ENCODE measurements around the gene CCND1. TPM values are rescaled to one million over a fixed set of nuclear protein-coding genes. Genes with fewer than 3 reads are reported as not detected.

The CCND1 gene
- total RNA-seq, 1 experiment from 2014 or later, result 372 TPM

DNA sequence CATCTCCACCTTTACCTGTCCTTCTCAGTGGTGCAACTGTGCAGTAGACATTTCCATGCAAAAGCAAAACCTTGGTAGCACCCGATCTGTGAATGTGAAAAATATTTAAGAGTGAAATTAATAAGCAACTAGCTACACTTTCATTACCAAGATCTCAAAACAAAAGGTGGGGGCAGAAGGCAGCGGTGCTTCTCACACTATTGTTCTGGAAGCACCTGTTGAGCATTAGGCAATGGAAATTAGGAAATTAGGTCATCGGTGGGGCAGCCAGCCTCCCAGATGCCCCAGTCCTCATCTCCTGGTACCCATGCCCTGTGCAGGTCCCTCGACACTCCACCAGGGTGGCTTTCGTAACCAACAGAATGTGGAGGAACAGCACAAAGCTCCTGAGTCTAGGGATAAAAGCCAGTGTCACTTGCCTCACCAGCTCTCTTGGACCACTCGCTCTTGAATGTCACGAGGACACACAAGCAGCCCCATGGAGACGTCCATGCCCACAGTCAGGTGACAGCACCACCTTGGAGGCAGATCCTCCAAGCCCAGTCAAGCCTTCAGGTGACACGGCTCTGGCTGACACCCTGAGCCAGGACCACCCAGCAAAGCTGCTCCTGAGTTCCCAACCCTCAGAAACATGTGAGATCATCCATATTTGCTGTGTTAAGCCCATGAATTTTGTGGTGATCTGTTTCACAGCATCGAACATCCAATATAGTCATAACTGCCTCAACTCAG is 30.9 kb downstream of the CCND1 start:
- no peak overlapping the region for H4K5ac ChIP-seq (ENCODE audit: insufficient read length, low read depth, low read length)
- no peak overlapping the region for H3K4me2 ChIP-seq (ENCODE audit: insufficient read depth, insufficient read length, low read length)
- no peak overlapping the region for H3K14ac ChIP-seq (ENCODE audit: insufficient read depth, low read length)
- Mint-ChIP-seq H3K4me1 (peaks cover 10 to 19% of the 10 kb centered on the region in 2 experiments), H3K4me3 (no peak overlapping the region), H3K27me3 (ENCODE audit: low read depth) (no peaks in the 10 kb centered on the region), H3K9me3 (no peaks in the 10 kb centered on the region), H3K36me3 (ENCODE audit: insufficient read depth in 1 of 3, low read depth in 3 of 3) (peaks cover 6 to 47% (median 39%) of the 10 kb centered on the region in 3 experiments; a peak in 6 of 7 replicates), H3K27ac (no peak overlapping the region)
- no peak overlapping the region for H2BK15ac ChIP-seq (ENCODE audit: low read depth, low read length)
- no peak overlapping the region for H2AK5ac ChIP-seq (ENCODE audit: insufficient read length, low read length)
- H3K79me2 ChIP-seq (ENCODE audit: insufficient read depth, low read length), result peaks cover 10% of the 10 kb centered on the region; the same call in 1 of the 2 replicates
- no peak overlapping the region for H3T11ph ChIP-seq (ENCODE audit: low read length)
- H3K9ac ChIP-seq (ENCODE audit: extremely low read depth, insufficient read length, low read length), result no peak overlapping the region
- H3K23me2 ChIP-seq (ENCODE audit: insufficient read length, low read depth, low read length, poor library complexity, severe bottlenecking), result peaks cover 8% of the 10 kb centered on the region
- no peak overlapping the region for H2AFZ ChIP-seq (ENCODE audit: low read length)
- H2BK120ac ChIP-seq (ENCODE audit: low read depth, low read length, poor library complexity, severe bottlenecking), result no peak overlapping the region
- H4K20me1 ChIP-seq (ENCODE audit: control insufficient read depth, insufficient read depth, insufficient read length), result no peaks in the 10 kb centered on the region
- H4K8ac ChIP-seq (replicated peaks; ENCODE audit: insufficient read length, low read depth, low read length), result no peak overlapping the region
- TF ChIP-seq, protein P1, sequence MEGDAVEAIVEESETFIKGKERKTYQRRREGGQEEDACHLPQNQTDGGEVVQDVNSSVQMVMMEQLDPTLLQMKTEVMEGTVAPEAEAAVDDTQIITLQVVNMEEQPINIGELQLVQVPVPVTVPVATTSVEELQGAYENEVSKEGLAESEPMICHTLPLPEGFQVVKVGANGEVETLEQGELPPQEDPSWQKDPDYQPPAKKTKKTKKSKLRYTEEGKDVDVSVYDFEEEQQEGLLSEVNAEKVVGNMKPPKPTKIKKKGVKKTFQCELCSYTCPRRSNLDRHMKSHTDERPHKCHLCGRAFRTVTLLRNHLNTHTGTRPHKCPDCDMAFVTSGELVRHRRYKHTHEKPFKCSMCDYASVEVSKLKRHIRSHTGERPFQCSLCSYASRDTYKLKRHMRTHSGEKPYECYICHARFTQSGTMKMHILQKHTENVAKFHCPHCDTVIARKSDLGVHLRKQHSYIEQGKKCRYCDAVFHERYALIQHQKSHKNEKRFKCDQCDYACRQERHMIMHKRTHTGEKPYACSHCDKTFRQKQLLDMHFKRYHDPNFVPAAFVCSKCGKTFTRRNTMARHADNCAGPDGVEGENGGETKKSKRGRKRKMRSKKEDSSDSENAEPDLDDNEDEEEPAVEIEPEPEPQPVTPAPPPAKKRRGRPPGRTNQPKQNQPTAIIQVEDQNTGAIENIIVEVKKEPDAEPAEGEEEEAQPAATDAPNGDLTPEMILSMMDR (conservative IDR thresholded peaks at IDR 0.05), result no peak
- no peak overlapping the region for H2BK5ac ChIP-seq (ENCODE audit: insufficient read length, low read length)
- no peak overlapping the region for H4K91ac ChIP-seq (ENCODE audit: insufficient read length, low read depth, low read length)
- H2BK12ac ChIP-seq (ENCODE audit: insufficient read length, low read depth, low read length), result no peak overlapping the region
- H3K9me3 ChIP-seq (ENCODE audit: control insufficient read depth, low read depth, low read length), result no peaks in the 10 kb centered on the region
- no peak overlapping the region for H3K56ac ChIP-seq (ENCODE audit: insufficient read length, low read depth, low read length)
- no peaks in the 10 kb centered on the region for H3K27me3 ChIP-seq (ENCODE audit: insufficient read depth, low read length)
- DNase-seq, result no peak
- H3K18ac ChIP-seq (ENCODE audit: insufficient read length, low read depth, low read length), result no peak overlapping the region
- WGBS (ENCODE audit: extremely low coverage, insufficient read length, low lambda C conversion rate), result no CpG with 5 or more reads among the region's 10 CpGs
- H2BK20ac ChIP-seq (ENCODE audit: low read depth, low read length, poor library complexity, severe bottlenecking), result no peak overlapping the region
- H3K4me1 ChIP-seq (ENCODE audit: insufficient read depth, low read length), result no peaks in the 10 kb centered on the region; the same call in 1 of the 2 replicates
- no peak overlapping the region for H3K4ac ChIP-seq (ENCODE audit: low read depth, low read length)
- H3K23ac ChIP-seq (ENCODE audit: insufficient read length, low read depth, low read length), result no peak overlapping the region
- H3K79me1 ChIP-seq (ENCODE audit: insufficient read depth, low read depth, low read length, poor library complexity, severe bottlenecking), result peaks cover 14% of the 10 kb centered on the region
- no peak overlapping the region for H3K27ac ChIP-seq (ENCODE audit: insufficient read length, low read depth, low read length)
